Activated T-helper 17 cell treated with anti-CD3 and anti-CD28 coated beads, Interleukin-2, amount 50 U/mL, for 72 hours (primary cell): ENCODE data around the gene RALGAPA2. TPM values are rescaled to one million over a fixed set of nuclear protein-coding genes. Genes with fewer than 3 reads are reported as not detected.

ENCODE experiments used
- ATAC-seq: fragments of 150-1000 bp; cut with Tn5 transposase; replicated peaks from 2 replicates; pipeline ENCODE4 v1.10.0; 2021; ENCODE audit warnings: mild to moderate bottlenecking, moderate library complexity
- H3K27ac Mint-ChIP-seq: one replicate; pipeline ENCODE4 v1.8.0; 2022; ENCODE audit warnings: mixed read lengths
- H3K27me3 Mint-ChIP-seq: one replicate; pipeline ENCODE4 v1.8.0; 2022; ENCODE audit warnings: mixed read lengths
- H3K36me3 Mint-ChIP-seq: one replicate; pipeline ENCODE4 v1.8.0; 2022; ENCODE audit warnings: low read depth, mild to moderate bottlenecking, mixed read lengths
- H3K4me1 Mint-ChIP-seq: one replicate; pipeline ENCODE4 v1.8.0; 2022; ENCODE audit warnings: mixed read lengths
- H3K4me3 Mint-ChIP-seq: one replicate; pipeline ENCODE4 v1.8.0; 2022; ENCODE audit warnings: mild to moderate bottlenecking, mixed read lengths
- H3K9me3 Mint-ChIP-seq: one replicate; pipeline ENCODE4 v1.8.0; 2022; ENCODE audit warnings: mixed read lengths
- total RNA-seq, 2 donors: library from RNA; stranded (reverse); gene quantifications; one replicate each; pipeline ENCODE4 v1.2.3, GENCODE V29; 2022

RALGAPA2 gene
- total RNA-seq, 2 donors from 2014 or later: 19.2 to 23.2 TPM

DNA sequence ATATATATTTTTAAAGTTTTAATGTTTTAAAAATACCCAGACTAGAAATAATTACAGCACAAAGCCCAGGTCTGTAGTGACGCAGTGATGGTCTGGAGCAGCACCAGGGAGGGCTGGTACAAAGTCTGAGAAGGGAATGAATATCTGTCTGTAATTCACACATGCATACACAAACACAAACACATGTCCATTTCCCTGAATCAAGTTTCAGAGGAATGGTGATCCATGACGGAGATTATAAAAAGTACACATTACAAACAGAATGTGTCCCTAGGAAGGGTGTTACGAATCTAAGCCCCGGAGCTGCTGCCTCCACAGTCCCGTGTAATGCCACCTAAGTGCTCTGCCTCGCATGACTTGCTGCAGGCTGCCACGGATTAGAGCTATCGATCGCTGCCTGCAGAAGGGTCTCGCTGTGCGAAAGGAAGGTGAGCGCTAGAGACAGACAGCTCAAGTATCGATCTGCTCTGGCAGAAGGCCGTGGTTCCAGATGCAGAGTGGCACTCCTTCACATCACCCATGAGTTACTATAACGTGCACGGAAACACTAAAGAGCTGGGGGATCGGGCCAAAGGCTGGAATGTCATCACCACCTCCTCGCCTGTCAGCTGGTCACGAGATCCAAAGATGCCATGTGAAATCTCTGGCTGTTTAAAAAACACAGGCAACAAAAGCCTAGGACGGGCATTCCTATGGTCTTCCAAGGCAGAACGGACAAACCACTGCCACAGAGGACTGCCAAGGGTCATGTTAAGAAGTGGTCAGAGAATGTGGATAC is 257.4 kb downstream of the RALGAPA2 start:
- H3K9me3 Mint-ChIP-seq: no peaks in the 10 kb centered on the region
- peak overlapping the region; percentile 94 for H3K4me3 Mint-ChIP-seq
- peaks cover 55% of the 10 kb centered on the region for H3K36me3 Mint-ChIP-seq
- no peak overlapping the region for H3K27ac Mint-ChIP-seq
- H3K27me3 Mint-ChIP-seq: no peaks in the 10 kb centered on the region
- no peak for ATAC-seq
- H3K4me1 Mint-ChIP-seq: peaks cover 31% of the 10 kb centered on the region

DNA sequence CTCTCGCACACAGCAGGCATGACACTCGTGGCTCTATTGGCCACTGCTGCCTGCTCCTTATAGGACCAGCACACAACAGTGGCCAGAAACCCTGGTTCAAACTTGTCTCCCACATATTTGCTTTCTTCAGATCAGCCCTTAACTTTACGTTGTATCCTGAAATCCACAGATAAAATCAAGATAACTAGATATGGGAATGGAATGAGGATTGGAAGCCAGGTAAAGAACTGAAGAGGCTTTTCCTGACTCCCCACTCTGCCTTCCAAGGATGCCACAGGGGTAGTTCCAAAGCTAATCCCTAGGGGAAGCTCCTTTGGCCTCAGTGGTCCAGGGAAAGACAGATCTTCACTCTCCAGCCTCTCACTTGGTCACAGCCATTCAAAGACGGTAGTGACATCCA is 258.1 kb downstream of the RALGAPA2 start:
- peak overlapping the region; percentile 94 for H3K4me3 Mint-ChIP-seq
- H3K36me3 Mint-ChIP-seq: peaks cover 55% of the 10 kb centered on the region
- peaks cover 31% of the 10 kb centered on the region for H3K4me1 Mint-ChIP-seq
- peak overlapping the region; percentile 88 for H3K27ac Mint-ChIP-seq
- no peaks in the 10 kb centered on the region for H3K9me3 Mint-ChIP-seq
- no peak for ATAC-seq
- H3K27me3 Mint-ChIP-seq: no peaks in the 10 kb centered on the region

DNA sequence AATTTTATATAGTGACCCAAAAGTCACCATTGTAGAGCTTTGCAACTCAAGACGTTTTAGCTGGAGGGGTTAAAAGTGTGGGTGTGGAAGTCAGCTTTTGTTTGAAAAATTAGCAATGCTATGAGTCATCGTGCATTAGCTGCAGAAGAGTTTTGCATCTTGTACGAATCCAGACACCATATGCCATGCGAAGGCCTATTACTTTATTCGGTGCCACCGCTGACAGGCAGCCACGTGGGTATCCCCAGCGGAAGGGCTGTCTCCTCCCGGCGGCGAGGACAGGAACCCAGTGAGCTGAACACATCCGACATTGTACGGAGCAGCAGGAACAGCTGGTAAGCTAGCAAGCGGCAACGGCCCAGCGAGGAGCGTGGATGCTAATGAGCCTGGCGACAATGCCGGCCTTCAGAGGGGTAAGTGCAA is 260.2 kb downstream of the RALGAPA2 start:
- Mint-ChIP-seq H3K4me1 (peaks cover 25% of the 10 kb centered on the region), H3K9me3 (no peaks in the 10 kb centered on the region), H3K36me3 (peaks cover 47% of the 10 kb centered on the region), H3K27me3 (no peaks in the 10 kb centered on the region), H3K27ac (peak overlapping the region; percentile 88), H3K4me3 (peak overlapping the region; percentile 94)
- ATAC-seq: peak; percentile 93

DNA sequence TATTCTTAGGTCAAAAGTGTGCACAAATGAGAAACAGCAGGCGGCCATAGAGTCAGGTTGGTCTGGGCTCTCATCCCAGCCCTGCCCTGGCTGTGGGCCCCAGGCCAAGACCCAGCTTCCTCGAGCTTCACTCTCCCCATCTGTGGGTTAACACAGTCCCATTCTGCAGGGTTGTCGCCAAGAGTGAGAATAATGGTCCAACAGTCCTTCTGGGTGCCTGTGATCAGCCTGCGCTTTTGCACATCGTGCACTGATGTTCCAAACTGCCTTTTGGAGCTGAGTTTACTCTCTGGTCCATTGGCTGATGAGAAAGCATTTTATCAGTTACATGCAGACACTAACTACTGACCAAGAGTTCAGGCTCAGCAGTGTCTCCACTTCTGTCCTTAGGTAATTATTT is 261.9 kb downstream of the RALGAPA2 start:
- H3K4me3 Mint-ChIP-seq: no peak overlapping the region
- no peak for ATAC-seq
- H3K27me3 Mint-ChIP-seq: no peaks in the 10 kb centered on the region
- peaks cover 16% of the 10 kb centered on the region for H3K4me1 Mint-ChIP-seq
- H3K36me3 Mint-ChIP-seq: peaks cover 31% of the 10 kb centered on the region
- H3K27ac Mint-ChIP-seq: no peak overlapping the region
- no peaks in the 10 kb centered on the region for H3K9me3 Mint-ChIP-seq

DNA sequence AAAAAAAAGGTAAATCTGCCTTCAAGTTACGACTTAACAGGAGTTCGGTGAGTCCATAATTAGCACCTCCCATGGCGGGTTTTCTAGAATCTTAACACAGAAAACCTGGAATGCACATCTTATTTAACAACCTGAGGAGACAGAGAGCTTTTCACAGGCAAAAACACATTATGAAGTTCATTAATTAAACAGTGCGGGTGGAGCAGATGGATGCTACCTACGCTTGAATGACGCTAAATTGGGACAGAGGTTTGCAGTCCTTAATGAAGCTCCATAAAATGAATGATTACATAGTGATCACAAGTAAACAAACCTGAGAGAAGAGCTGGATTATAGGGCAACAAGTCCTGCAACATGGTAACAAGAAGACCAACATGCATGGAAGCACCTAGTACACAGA is 263.6 kb downstream of the RALGAPA2 start:
- H3K27me3 Mint-ChIP-seq: no peaks in the 10 kb centered on the region
- H3K4me3 Mint-ChIP-seq: no peak overlapping the region
- no peak overlapping the region for H3K27ac Mint-ChIP-seq
- H3K36me3 Mint-ChIP-seq: peaks cover 16% of the 10 kb centered on the region
- no peaks in the 10 kb centered on the region for H3K9me3 Mint-ChIP-seq
- peaks cover 9% of the 10 kb centered on the region for H3K4me1 Mint-ChIP-seq
- ATAC-seq: no peak

DNA sequence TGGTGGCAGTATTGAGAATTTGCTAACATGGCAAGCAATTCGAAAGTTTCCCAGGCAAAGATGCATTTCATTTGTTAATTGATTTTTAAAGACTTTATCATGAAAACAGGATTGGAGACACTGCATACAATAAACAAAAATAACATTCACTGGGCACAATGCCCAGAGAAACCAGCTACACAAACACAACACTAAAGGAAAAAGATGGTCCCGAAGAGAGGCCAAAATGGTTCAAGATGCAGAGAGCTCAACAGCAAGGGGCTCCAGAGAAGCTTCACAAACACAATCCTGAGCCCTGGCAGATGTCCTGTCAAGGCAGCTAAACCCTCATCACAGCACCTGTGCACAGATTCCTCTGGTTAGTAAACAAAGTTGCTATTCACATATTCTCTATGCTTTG is 265.2 kb downstream of the RALGAPA2 start:
- Mint-ChIP-seq H3K4me1 (peaks cover under 1% of the 10 kb centered on the region), H3K4me3 (no peak overlapping the region), H3K27ac (no peak overlapping the region), H3K36me3 (no peaks in the 10 kb centered on the region), H3K9me3 (no peaks in the 10 kb centered on the region), H3K27me3 (no peaks in the 10 kb centered on the region)
- no peak for ATAC-seq

DNA sequence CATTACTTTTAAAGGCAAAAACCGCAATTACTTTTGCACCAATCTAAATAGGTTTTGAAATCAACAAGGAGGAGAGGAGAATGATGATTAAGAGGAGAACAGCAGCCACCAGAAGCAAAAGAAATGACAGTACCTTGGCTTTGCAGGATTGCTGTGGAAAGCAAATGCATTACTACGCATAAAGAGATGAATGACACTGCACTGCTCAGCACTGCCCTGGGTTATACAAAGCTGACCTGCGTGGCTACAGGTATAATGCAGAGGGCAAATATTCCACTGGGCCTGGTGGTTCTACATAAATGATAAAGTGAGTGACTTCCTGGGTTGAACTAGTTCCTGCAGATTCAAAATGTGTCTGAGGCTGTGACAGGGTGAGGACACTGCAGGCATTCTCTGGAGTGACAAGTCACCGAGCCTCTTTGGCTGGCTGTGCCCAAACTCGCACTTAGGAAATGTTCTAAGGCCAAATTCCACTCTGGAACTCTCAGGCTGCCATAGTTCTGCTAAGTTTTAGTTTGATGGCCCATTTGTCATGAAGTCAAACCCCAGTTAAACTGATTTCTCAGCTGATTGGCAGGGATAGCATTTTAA is 265.9 kb downstream of the RALGAPA2 start:
- Mint-ChIP-seq H3K27ac (no peak overlapping the region), H3K4me1 (no peaks in the 10 kb centered on the region), H3K36me3 (no peaks in the 10 kb centered on the region), H3K27me3 (no peaks in the 10 kb centered on the region), H3K9me3 (no peaks in the 10 kb centered on the region), H3K4me3 (no peak overlapping the region)
- no peak for ATAC-seq

DNA sequence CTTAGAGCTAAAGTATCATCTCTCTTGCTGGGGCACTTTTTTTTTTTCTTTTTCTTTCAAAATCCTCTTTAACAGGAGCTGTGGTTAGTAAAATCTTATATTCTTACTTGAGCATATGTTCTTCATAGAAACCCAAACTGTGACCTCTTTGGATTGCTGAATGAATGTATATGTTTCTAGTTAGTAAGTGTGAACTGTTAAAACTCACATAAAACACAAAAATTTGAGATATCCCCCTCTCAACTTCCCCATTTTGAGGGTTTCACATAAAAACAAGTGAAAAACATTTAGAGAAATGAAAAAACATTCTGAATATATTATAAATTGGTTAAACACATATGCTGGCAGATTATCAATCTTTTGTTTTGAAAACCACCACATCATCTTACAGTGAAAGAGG is 266.4 kb downstream of the RALGAPA2 start:
- Mint-ChIP-seq H3K4me1 (no peaks in the 10 kb centered on the region), H3K9me3 (no peaks in the 10 kb centered on the region), H3K4me3 (no peak overlapping the region)

DNA sequence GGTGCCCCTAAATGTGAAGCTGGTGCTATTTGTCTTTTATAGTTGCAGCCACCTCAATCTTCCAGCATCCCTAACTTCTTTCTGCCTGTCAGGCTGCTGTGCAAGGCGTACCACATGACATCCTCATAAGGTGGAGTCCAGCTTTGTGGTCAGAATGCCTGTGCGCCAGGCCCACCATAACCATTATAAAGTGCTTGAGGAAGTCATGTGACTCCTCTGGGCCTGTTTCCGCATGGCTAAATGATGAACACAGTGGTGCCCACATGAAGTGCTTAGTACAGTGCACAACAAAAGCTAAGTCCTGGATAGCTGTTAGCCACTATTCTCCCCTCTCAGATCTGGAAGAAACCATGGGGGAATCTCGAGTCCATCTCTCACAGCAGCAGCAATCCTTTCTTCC is 268.9 kb downstream of the RALGAPA2 start:
- H3K4me1 Mint-ChIP-seq: no peaks in the 10 kb centered on the region
- H3K27me3 Mint-ChIP-seq: no peaks in the 10 kb centered on the region
- no peak for ATAC-seq
- no peaks in the 10 kb centered on the region for H3K9me3 Mint-ChIP-seq
- H3K4me3 Mint-ChIP-seq: no peak overlapping the region
- peaks cover 5% of the 10 kb centered on the region for H3K36me3 Mint-ChIP-seq
- no peak overlapping the region for H3K27ac Mint-ChIP-seq

More for the DNA sequence above, 266.4 kb downstream of the RALGAPA2 start:
- Mint-ChIP-seq H3K27ac (no peak overlapping the region), H3K36me3 (peaks cover 2% of the 10 kb centered on the region), H3K27me3 (no peaks in the 10 kb centered on the region)
- no peak for ATAC-seq

DNA sequence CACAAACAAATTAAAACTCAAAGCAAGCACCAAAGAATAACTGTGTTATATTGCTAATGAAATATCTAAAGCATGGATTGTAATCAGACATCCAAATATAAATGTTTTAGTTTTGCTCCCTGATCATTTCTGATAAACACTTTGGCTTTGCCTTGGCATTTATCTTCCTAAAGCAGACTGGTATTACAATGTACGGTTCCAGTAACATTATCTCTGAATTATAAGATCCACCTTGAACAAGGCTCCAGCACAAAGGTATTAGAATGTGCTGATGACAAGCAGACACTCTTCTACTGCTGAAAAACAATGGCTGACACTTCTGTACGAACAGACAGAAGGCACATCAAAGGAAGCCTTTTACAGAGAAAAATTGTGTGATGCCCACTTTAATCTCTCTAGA is 270.0 kb downstream of the RALGAPA2 start:
- no peak overlapping the region for H3K4me3 Mint-ChIP-seq
- H3K4me1 Mint-ChIP-seq: no peaks in the 10 kb centered on the region
- H3K27ac Mint-ChIP-seq: no peak overlapping the region
- H3K27me3 Mint-ChIP-seq: no peaks in the 10 kb centered on the region
- peaks cover 10% of the 10 kb centered on the region for H3K36me3 Mint-ChIP-seq
- no peak for ATAC-seq
- H3K9me3 Mint-ChIP-seq: no peaks in the 10 kb centered on the region

DNA sequence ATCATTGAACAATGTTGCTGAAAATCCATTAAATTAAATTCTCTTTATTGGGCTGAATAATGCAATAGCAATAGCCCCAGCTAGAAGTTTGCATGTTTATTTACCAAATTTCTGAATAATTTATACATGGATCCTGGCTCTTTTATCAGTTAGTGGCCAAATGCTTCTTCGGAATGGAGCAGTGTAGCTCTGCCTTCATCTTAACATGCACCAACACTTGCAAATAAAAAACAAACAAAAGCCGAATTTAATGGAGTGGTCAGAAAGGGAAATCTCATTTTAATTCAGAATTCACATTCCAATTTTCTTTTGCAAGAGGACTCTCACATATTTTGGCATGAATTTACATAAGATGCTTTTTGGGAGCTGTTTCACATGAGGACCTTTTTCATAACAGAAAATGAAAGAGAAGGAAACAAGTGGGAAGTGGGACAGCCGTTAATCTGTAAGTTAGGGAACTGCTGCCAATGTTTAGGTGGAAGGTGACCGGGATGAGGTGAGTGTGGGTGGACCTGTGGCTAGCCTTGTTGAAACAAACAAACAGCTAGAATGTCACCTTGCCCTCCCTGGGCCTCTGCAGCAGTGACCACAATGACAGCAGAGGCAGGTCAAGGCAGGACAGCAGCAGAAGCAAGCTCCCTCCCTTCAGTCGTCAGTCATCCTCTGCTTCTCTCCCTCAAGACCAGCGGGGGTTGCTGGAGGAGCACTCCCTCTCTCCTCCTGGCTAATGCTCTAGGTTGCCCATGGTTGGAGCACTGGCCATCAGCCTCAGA is 271.4 kb downstream of the RALGAPA2 start:
- no peaks in the 10 kb centered on the region for H3K27me3 Mint-ChIP-seq
- ATAC-seq: no peak
- H3K36me3 Mint-ChIP-seq: peaks cover 13% of the 10 kb centered on the region
- no peaks in the 10 kb centered on the region for H3K4me1 Mint-ChIP-seq
- H3K27ac Mint-ChIP-seq: no peak overlapping the region
- H3K9me3 Mint-ChIP-seq: no peaks in the 10 kb centered on the region
- no peak overlapping the region for H3K4me3 Mint-ChIP-seq

DNA sequence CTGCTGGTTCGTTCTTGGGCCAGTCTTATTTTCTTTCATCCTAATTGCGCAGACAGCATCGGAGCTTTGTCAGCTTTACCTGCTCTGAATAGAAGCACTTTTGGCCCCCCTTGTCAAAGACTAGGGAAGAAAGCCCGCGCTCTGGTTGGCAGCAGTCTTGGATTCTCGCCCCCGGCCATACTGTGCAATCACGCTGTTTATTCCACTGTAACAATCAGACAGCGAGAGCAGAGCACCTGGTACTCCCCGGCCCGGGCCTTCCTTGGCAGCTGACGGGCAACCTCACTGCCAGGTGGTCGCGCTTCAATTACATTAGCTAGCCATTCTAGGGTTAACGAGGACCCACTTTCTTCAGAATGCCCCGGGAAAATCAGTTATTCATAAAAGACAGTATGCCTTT is 272.0 kb downstream of the RALGAPA2 start:
- ATAC-seq: no peak
- Mint-ChIP-seq H3K36me3 (peaks cover 13% of the 10 kb centered on the region), H3K4me3 (no peak overlapping the region), H3K9me3 (no peaks in the 10 kb centered on the region), H3K4me1 (no peaks in the 10 kb centered on the region), H3K27me3 (no peaks in the 10 kb centered on the region), H3K27ac (no peak overlapping the region)

DNA sequence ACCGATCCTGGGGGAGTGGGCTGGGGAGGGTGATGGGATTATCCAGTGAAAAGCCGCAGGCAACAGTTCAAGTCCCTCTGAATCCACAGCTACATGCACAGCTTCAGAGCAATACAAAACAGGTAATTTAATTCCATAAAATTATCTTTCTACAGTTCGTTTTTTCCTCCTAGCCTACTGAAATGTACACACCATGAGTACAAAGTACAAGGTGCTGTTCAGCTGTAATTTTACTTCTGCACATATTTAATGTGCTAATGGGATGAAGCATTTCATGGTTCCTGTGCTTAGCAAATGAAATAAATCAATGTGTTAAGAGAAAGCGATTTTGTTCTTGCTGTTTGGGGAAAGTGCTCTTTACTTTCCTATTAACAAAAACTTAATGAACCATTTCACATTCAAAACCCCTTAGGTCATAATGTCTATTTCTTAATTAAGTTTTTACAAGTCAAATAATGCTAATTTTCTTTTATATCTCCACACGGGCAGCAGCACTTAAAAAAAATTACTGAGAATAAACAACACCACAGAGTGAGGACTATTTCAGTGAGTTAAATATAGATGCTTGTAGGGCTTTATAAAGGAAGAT is 272.7 kb downstream of the RALGAPA2 start:
- Mint-ChIP-seq H3K9me3 (no peaks in the 10 kb centered on the region), H3K27me3 (no peaks in the 10 kb centered on the region), H3K36me3 (peaks cover 13% of the 10 kb centered on the region), H3K27ac (no peak overlapping the region), H3K4me1 (no peaks in the 10 kb centered on the region), H3K4me3 (no peak overlapping the region)
- no peak for ATAC-seq

DNA sequence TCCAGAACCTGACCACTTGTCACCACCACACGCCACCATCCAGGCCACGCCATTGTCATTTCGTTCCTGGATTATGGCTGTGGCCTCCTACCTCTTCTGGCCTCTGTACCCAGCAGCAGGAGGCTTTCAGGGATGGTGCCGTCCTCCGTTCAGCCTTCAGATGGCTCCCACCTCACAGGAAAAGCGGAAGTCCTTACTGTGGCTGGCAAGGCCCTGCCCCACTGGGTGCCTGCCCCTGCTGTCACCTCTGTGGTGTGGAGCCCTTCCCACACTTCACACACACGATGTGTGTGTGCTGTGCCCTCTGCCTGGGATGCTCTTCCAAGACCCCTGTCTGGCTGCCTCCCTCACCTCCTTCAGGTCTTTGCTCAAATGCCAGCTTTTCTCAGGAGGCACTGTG is 275.1 kb downstream of the RALGAPA2 start:
- H3K36me3 Mint-ChIP-seq: peaks cover 19% of the 10 kb centered on the region
- no peaks in the 10 kb centered on the region for H3K27me3 Mint-ChIP-seq
- H3K4me3 Mint-ChIP-seq: no peak overlapping the region
- no peak for ATAC-seq
- no peaks in the 10 kb centered on the region for H3K4me1 Mint-ChIP-seq
- H3K27ac Mint-ChIP-seq: no peak overlapping the region
- no peaks in the 10 kb centered on the region for H3K9me3 Mint-ChIP-seq
